Osteocyte (in vitro differentiated cells): ENCODE measurements around the gene RIMS3. TPM values are rescaled to one million over a fixed set of nuclear protein-coding genes. Genes with fewer than 3 reads are reported as not detected.

Experiments used
- DNase-seq: peaks from one replicate; pipeline ENCODE4 v3.0.0; 2021; ENCODE audit warnings: mixed read lengths; ENCODE audit not compliant: unreplicated experiment; ENCODE audit errors: extremely low spot score
- H3K27ac Mint-ChIP-seq: one replicate; pipeline ENCODE4 v1.8.0; 2021; ENCODE audit warnings: mild to moderate bottlenecking, mixed read lengths; ENCODE audit not compliant: unreplicated experiment
- H3K27me3 Mint-ChIP-seq: one replicate; pipeline ENCODE4 v1.8.0; 2021; ENCODE audit warnings: mixed read lengths; ENCODE audit not compliant: unreplicated experiment
- H3K36me3 Mint-ChIP-seq: one replicate; pipeline ENCODE4 v1.8.0; 2021; ENCODE audit warnings: mixed read lengths; ENCODE audit not compliant: unreplicated experiment
- H3K4me1 Mint-ChIP-seq: one replicate; pipeline ENCODE4 v1.8.0; 2021; ENCODE audit warnings: mixed read lengths; ENCODE audit not compliant: unreplicated experiment
- H3K4me3 Mint-ChIP-seq: one replicate; pipeline ENCODE4 v1.8.0; 2021; ENCODE audit warnings: mild to moderate bottlenecking, moderate library complexity, mixed read lengths; ENCODE audit not compliant: unreplicated experiment
- H3K9me3 Mint-ChIP-seq: one replicate; pipeline ENCODE4 v1.8.0; 2021; ENCODE audit warnings: mixed read lengths; ENCODE audit not compliant: unreplicated experiment
- total RNA-seq: library from RNA; stranded (reverse); gene quantifications from 2 replicates; pipeline ENCODE4 v1.2.1, GENCODE V29; 2021
- TF ChIP-seq, protein P1 (sequence below): fragments of 200-600 bp; sonication (generic); IDR thresholded peaks from 2 replicates; pipeline ENCODE4 v1.5.0; 2021; ENCODE audit warnings: antibody characterized with exemption, mild to moderate bottlenecking, moderate library complexity

The RIMS3 gene
- total RNA-seq, 1 donor from 2014 or later: 16.5 TPM

DNA sequence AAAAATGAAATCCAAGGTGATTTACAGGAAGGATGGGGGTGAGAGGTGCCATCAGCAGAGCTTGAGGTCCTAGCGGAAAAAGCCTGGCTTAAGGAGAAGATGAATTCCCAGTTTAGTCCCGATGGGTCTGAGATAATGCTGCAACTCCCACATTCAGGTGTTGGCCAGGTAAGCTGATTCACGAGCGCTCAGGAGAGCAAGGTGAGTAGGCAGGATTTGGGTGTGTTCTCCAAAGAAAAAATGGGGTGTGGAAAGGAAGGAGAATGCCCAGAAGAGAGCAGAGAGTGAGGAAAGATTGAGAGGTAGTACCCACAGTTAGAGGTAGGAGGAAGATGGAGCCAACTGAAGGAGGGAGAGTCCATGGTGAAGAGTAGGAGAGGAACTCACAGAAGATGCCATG, 12.5 kb downstream of the RIMS3 start:
- no peak for DNase-seq
- Mint-ChIP-seq H3K4me1 (peaks cover 3% of the 10 kb centered on the region), H3K27me3 (peaks cover 13% of the 10 kb centered on the region), H3K36me3 (no peaks in the 10 kb centered on the region), H3K4me3 (no peak overlapping the region), H3K27ac (no peak overlapping the region), H3K9me3 (no peaks in the 10 kb centered on the region)
- TF ChIP-seq, protein P1, sequence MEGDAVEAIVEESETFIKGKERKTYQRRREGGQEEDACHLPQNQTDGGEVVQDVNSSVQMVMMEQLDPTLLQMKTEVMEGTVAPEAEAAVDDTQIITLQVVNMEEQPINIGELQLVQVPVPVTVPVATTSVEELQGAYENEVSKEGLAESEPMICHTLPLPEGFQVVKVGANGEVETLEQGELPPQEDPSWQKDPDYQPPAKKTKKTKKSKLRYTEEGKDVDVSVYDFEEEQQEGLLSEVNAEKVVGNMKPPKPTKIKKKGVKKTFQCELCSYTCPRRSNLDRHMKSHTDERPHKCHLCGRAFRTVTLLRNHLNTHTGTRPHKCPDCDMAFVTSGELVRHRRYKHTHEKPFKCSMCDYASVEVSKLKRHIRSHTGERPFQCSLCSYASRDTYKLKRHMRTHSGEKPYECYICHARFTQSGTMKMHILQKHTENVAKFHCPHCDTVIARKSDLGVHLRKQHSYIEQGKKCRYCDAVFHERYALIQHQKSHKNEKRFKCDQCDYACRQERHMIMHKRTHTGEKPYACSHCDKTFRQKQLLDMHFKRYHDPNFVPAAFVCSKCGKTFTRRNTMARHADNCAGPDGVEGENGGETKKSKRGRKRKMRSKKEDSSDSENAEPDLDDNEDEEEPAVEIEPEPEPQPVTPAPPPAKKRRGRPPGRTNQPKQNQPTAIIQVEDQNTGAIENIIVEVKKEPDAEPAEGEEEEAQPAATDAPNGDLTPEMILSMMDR: no peak

DNA sequence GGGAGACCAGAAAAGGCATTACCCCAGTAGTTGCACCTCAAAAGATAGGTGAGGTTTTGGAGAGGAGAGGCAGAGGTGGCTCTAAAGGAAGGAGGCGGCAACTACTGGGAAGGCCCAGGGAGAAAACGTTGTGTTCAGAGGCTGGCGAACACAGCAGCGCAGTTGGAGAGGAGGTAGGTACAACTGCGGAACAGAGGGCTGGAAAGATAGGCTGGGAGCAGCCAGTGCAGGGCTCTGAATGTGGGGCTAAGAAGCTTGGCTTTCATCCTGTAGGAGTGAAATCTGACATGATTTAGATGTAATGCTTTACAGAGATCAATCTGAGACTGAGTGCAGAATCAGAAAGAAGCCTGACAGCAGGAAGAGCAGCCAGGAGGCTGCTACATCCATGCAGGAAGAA, 13.0 kb downstream of the RIMS3 start:
- H3K27ac Mint-ChIP-seq: no peak overlapping the region
- H3K9me3 Mint-ChIP-seq: no peaks in the 10 kb centered on the region
- H3K36me3 Mint-ChIP-seq: no peaks in the 10 kb centered on the region
- peaks cover 11% of the 10 kb centered on the region for H3K27me3 Mint-ChIP-seq
- peaks cover 3% of the 10 kb centered on the region for H3K4me1 Mint-ChIP-seq
- TF ChIP-seq, protein P1: no peak
- no peak overlapping the region for H3K4me3 Mint-ChIP-seq
- DNase-seq: no peak

DNA sequence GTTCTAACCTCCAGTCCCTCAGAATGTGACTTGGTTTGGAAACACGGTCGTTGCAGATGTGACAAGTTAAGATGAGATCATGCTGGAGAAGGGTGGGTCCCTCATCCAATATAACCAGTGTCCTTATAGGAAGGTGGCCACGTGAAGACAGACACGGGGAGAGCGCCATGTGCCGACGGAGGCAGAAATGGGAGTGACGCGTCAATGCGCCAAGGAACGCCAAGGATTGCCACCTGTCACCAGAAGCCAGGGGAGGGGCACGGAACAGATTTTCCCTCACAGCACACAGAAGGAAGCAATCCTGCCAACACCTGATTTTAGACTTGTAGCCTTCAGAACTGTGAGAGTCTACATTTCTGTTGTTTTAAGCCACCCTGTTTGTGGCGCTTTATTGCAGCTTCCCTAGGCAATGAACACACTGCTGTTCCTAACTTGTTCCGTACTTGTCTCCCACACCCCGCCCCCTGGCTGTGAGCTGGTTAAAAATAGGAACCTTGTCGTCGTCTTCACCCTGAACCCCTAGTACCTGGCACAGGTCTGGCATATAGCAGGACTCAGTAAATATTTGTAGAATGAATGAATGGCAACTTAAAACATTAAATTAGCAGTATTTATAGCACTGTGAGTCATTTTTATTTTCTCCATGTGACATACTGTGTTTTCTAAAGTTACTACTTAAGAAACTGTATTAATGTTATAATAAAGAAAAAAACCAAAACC, 14.2 kb downstream of the RIMS3 start:
- Mint-ChIP-seq H3K36me3 (no peaks in the 10 kb centered on the region), H3K27me3 (peaks cover 7% of the 10 kb centered on the region), H3K4me1 (peaks cover 6% of the 10 kb centered on the region), H3K4me3 (no peak overlapping the region), H3K27ac (no peak overlapping the region), H3K9me3 (no peaks in the 10 kb centered on the region)
- TF ChIP-seq, protein P1: no peak
- no peak for DNase-seq

DNA sequence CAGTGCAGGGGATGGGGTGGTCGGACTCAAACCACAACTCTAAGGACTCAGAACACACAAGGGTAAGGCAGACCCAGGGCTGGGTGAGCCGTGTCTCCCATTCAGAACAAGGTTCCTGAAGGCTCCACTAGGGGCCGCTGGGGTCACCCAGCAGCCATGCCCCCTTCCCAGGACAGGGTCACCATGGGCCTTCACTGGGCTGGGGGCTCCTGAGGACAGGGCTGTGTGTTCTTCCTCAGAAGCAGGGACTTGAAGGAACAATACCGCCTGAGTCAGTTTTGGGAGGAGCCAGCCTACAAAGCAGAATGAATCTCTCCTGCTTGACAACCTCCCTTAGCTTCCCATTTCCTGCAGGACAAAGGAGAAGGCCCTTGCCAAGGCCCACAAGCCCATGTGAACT, 15.4 kb downstream of the RIMS3 start:
- H3K27ac Mint-ChIP-seq: no peak overlapping the region
- peaks cover 9% of the 10 kb centered on the region for H3K4me1 Mint-ChIP-seq
- H3K36me3 Mint-ChIP-seq: no peaks in the 10 kb centered on the region
- TF ChIP-seq, protein P1: no peak
- H3K9me3 Mint-ChIP-seq: no peaks in the 10 kb centered on the region
- H3K27me3 Mint-ChIP-seq: peaks cover 7% of the 10 kb centered on the region
- no peak overlapping the region for H3K4me3 Mint-ChIP-seq
- no peak for DNase-seq

DNA sequence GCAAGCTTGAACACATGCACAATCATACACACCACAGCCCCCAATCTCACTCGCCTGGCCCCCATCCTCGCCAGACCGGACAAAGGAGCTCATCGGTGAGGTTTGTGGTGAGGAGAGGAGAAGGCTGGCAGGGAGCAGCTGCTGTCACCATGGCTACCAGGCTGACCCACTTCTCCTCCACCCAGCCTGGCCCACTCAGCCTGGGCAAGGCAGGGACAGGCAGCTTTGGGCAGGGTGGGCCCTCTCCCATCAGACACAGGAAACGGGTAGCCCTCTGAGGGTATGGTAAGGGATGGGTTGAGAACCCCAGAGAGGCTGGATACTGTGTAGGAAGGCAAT, 15.9 kb downstream of the RIMS3 start:
- no peak overlapping the region for H3K27ac Mint-ChIP-seq
- no peaks in the 10 kb centered on the region for H3K36me3 Mint-ChIP-seq
- H3K4me3 Mint-ChIP-seq: no peak overlapping the region
- no peak for DNase-seq
- H3K27me3 Mint-ChIP-seq: peaks cover 4% of the 10 kb centered on the region
- TF ChIP-seq, protein P1: no peak
- no peaks in the 10 kb centered on the region for H3K9me3 Mint-ChIP-seq
- peaks cover 7% of the 10 kb centered on the region for H3K4me1 Mint-ChIP-seq
